Activated T-helper 1 cell treated with anti-CD3 and anti-CD28 coated beads, Interleukin-2, amount 50 U/mL, for 16 hours (primary cell): Measurements from ENCODE around the gene CCR3.

ENCODE experiments used
- DNase-seq, 2 donors: peaks; one replicate each; pipeline ENCODE4 v3.0.0-alpha.2; 2020; ENCODE audit warnings: low read depth in 1 of 2, low spot score in 1 of 2

The CCR3 gene

GRCh38 chr3:46271209-46271745 lies 29.0 kb downstream of the CCR3 start:
- no peak for DNase-seq

- DNase-seq = no peak
Observed at GRCh38 chr3:46272028-46272451, 29.8 kb downstream of the CCR3 start.

- peak; percentile 56 to 65 for DNase-seq
Observed at GRCh38 chr3:46276497-46277099, 34.3 kb downstream of the CCR3 start.

GRCh38 chr3:46277476-46277875 lies 35.2 kb downstream of the CCR3 start:
- DNase-seq = no peak

- DNase-seq = no peak
Observed at GRCh38 chr3:46278816-46279672, 36.8 kb downstream of the CCR3 start.

- peak in 1 of 2 donors; percentile 30 for DNase-seq
Observed at GRCh38 chr3:46280105-46280797, 38.0 kb downstream of the CCR3 start.

- DNase-seq = no peak
Observed at GRCh38 chr3:46281551-46281950, 39.3 kb downstream of the CCR3 start.

- no peak for DNase-seq
Observed at GRCh38 chr3:46282041-46282440, 39.8 kb downstream of the CCR3 start.

- no peak for DNase-seq
Observed at GRCh38 chr3:46282696-46283095, 40.4 kb downstream of the CCR3 start.

GRCh38 chr3:46283881-46284450 lies 41.7 kb downstream of the CCR3 start:
- no peak for DNase-seq

GRCh38 chr3:46284981-46285683 lies 42.9 kb downstream of the CCR3 start:
- DNase-seq = no peak

GRCh38 chr3:46285931-46286619 lies 43.8 kb downstream of the CCR3 start:
- no peak for DNase-seq

- no peak for DNase-seq
Observed at GRCh38 chr3:46286947-46287565, 44.8 kb downstream of the CCR3 start.

- DNase-seq = no peak
Observed at GRCh38 chr3:46289551-46289950, 47.3 kb downstream of the CCR3 start.

- no peak for DNase-seq
Observed at GRCh38 chr3:46289966-46290365, 47.7 kb downstream of the CCR3 start.

GRCh38 chr3:46291046-46291445 lies 48.8 kb downstream of the CCR3 start:
- DNase-seq = no peak

- DNase-seq = no peak
Observed at GRCh38 chr3:46293035-46293724, 50.9 kb downstream of the CCR3 start.

- peak in 1 of 2 donors; percentile 53 for DNase-seq
Observed at GRCh38 chr3:46293991-46294833, 52.0 kb downstream of the CCR3 start.
